Liver (tissue), 9 donors: Measurements from ENCODE around the gene IHH. TPM values are rescaled to one million over a fixed set of nuclear protein-coding genes. Genes with fewer than 3 reads are reported as not detected.

Source experiments
- DNase-seq: peaks from one replicate; pipeline ENCODE4 v3.0.0-alpha.2; 2017; ENCODE audit warnings: low spot score
- H3K27ac ChIP-seq, 2 donors: one replicate each; pipeline ENCODE4 v1.7.0; 2013; ENCODE audit warnings: inconsistent platforms in 2 of 2, low read length in 2 of 2, control low read depth in 1 of 2, low read depth in 1 of 2, mild to moderate bottlenecking in 1 of 2
- H3K27me3 ChIP-seq, 4 donors: one replicate each; pipeline versions ENCODE4 v1.6.1 to v1.7.0; 2013; ENCODE audit warnings: low read length in 3 of 4, inconsistent platforms in 1 of 4, mild to moderate bottlenecking in 1 of 4, moderate library complexity in 1 of 4; ENCODE audit not compliant: control insufficient read depth in 4 of 4, insufficient read depth in 4 of 4
- H3K36me3 ChIP-seq, 4 donors: one replicate each; pipeline versions ENCODE4 v1.6.1 to v1.7.0; 2013; ENCODE audit warnings: low read length in 3 of 4, mild to moderate bottlenecking in 3 of 4, low read depth in 1 of 4, moderate library complexity in 1 of 4; ENCODE audit not compliant: control insufficient read depth in 4 of 4, insufficient read depth in 3 of 4
- H3K4me1 ChIP-seq, 4 donors: one replicate each; pipeline versions ENCODE4 v1.6.1 to v1.7.0; 2013; ENCODE audit warnings: low read length in 3 of 4, mild to moderate bottlenecking in 3 of 4, moderate library complexity in 1 of 4; ENCODE audit not compliant: control insufficient read depth in 4 of 4, insufficient read depth in 4 of 4
- H3K4me3 ChIP-seq, 3 donors: one replicate each; pipeline versions ENCODE4 v1.6.1 to v1.7.0; 2013; ENCODE audit warnings: low read length in 3 of 3, control low read depth in 1 of 3, low read depth in 1 of 3, mild to moderate bottlenecking in 1 of 3
- H3K9ac ChIP-seq, 2 donors: one replicate each; pipeline ENCODE4 v1.7.0; 2013; ENCODE audit warnings: low read length in 2 of 2, mild to moderate bottlenecking in 2 of 2, moderate library complexity in 2 of 2, control low read depth in 1 of 2, low read depth in 1 of 2
- H3K9me3 ChIP-seq, 4 donors: one replicate each; pipeline versions ENCODE4 v1.6.1 to v1.7.0; 2013; ENCODE audit warnings: low read length in 3 of 4; ENCODE audit not compliant: control insufficient read depth in 4 of 4
- EGR1 ChIP-seq, 2 donors: IDR thresholded peaks; 2 replicates each; pipeline ENCODE4 v1.6.1; 2016 to 2018; ENCODE audit warnings: antibody characterized with exemption in 2 of 2, low read depth in 2 of 2
- FOXA1 ChIP-seq: IDR thresholded peaks from 2 replicates; pipeline ENCODE4 v1.6.1; 2016; ENCODE audit warnings: antibody characterized with exemption
- FOXA2 ChIP-seq: IDR thresholded peaks from 2 replicates; pipeline ENCODE4 v1.6.1; 2016; ENCODE audit warnings: antibody characterized with exemption
- GABPA ChIP-seq, 2 donors: IDR thresholded peaks in 1 of 2; conservative IDR thresholded peaks in 1 of 2; 2 replicates each; pipeline ENCODE4 v1.6.1; 2016; ENCODE audit warnings: antibody characterized with exemption in 2 of 2, mild to moderate bottlenecking in 1 of 2, moderate library complexity in 1 of 2
- HNF4G ChIP-seq: IDR thresholded peaks from 2 replicates; pipeline ENCODE4 v1.6.1; 2016; ENCODE audit warnings: antibody characterized with exemption
- JUND ChIP-seq, 2 donors: IDR thresholded peaks; 2 replicates each; pipeline ENCODE4 v1.6.1; 2016; ENCODE audit warnings: antibody characterized with exemption in 2 of 2
- NR2F2 ChIP-seq: IDR thresholded peaks from 2 replicates; pipeline ENCODE4 v1.6.1; 2016; ENCODE audit warnings: antibody characterized with exemption
- RAD21 ChIP-seq, 2 donors: IDR thresholded peaks; 2 replicates each; pipeline ENCODE4 v1.6.1; 2016; ENCODE audit warnings: antibody characterized with exemption in 2 of 2, mild to moderate bottlenecking in 2 of 2
- RXRA ChIP-seq, 2 donors: IDR thresholded peaks; 2 replicates each; pipeline ENCODE4 v1.6.1; 2017 to 2018; ENCODE audit warnings: antibody characterized with exemption in 2 of 2, mild to moderate bottlenecking in 1 of 2
- YY1 ChIP-seq: IDR thresholded peaks from 2 replicates; pipeline ENCODE4 v1.6.1; 2016; ENCODE audit warnings: antibody characterized with exemption, mild to moderate bottlenecking
- WGBS: extraction: QIAGEN DNeasy Blood & Tissue Kit; methylation state at CpG from one replicate; pipeline ENCODE4 v1.1.7; 2013; 5-methylcytosine and 5-hydroxymethylcytosine counted together
- polyA plus RNA-seq, 2 donors: library from polyadenylated mRNA; stranded (reverse) in 1 of 2; unstranded in 1 of 2; fragments of 200-250 nt in 1 of 2; fragments of >200 nt in 1 of 2; fragmentation: Nextera tagmentation in 1 of 2; extraction: Ambion mirVana in 1 of 2; gene quantifications; one replicate each; pipeline versions ENCODE4 v1.2.1 to v1.2.3, GENCODE V29; 2013 to 2015
- total RNA-seq, 2 donors: library from RNA; depleted of rRNA; stranded (reverse); fragments of >200 nt; gene quantifications; one replicate each; pipeline ENCODE4 v1.2.3, GENCODE V29; 2014
- TF ChIP-seq, protein P1 (sequence below): fragments of 150-350 bp; IDR thresholded peaks from 2 replicates; pipeline ENCODE4 v1.5.1; 2017; ENCODE audit warnings: improper control_type of control experiment, low read depth, low read length; ENCODE audit not compliant: missing input control
- TF ChIP-seq, protein P2 (sequence below): IDR thresholded peaks from 2 replicates; pipeline ENCODE4 v1.6.1; 2016; ENCODE audit warnings: antibody characterized with exemption, mild to moderate bottlenecking
- TF ChIP-seq, protein P3 (sequence below): IDR thresholded peaks from 2 replicates; pipeline ENCODE4 v1.6.1; 2016; ENCODE audit warnings: antibody characterized with exemption
- donor health status: healthy.
- donor health status: healthy.
- donor health status: healthy.
- donor health status: healthy.
- donor health status: healthy.

Gene IHH
- total and polyA plus RNA-seq, 4 donors, result 0.51 to 2.4 (median 0.79) TPM

DNA sequence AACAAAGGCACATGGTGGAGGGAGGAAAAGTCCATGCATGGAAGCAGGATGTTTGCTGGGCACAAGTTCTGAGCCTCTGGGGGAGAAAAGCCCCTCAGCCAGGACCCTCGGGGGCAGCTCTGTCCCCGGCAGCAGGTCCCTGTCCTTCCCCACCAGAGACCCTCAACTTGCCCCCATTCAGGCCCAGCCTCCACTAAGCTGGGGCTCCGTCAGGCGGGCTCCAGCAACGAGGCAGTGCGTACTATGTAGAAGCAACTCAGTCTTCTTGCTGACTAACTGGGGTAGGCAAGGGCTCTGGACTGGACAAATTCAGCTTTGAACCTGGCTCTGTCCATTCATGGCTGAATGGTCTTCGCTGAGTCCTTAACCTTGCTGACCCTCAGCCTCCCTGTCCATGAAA lies 42.4 kb downstream of the IHH start (continued):
- no peak for TF ChIP-seq NR2F2

DNA sequence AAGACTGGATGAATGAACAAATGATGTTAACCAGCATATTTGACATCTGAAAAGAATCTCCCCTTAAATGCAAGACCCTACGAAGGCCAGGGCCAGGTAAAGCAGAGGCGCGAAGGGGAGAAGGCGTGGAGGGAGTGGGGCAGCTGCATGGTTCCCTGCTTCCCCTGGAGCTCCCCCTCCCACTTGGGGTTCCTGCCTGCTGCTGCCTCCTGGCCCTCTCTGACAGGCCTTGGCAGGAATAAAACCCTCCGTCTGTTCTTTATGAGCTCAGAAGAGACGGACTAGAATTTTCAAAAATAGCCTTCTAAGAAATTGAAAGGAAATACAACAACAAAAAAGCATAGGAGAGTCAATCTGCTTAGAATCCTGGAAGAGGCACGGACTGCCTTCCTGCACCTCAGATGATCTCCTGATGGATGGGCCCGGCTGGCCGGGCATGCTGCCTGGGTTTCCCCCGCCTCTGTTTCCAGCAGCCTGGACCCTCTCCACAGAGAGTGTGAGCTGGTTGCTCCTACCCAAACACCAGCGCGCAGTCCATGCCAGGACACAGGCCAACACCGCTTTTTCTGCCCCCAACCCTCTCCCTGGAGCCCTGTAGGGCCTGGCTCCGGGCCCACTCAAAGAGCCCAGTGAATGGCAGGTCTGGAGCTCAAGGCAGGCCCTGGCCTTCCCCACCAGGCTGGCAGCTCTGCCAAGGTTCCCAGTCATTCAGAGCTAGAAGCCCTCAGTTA lies 43.4 kb downstream of the IHH start:
- Histone ChIP-seq H3K4me3 (no peak overlapping the region), H3K4me1 (no peaks in the 10 kb centered on the region), H3K27ac (no peak overlapping the region), H3K36me3 (no peaks in the 10 kb centered on the region), H3K9me3 (no peaks in the 10 kb centered on the region), H3K9ac (no peak overlapping the region), H3K27me3 (no peaks in the 10 kb centered on the region)
- DNase-seq, result no peak
- TF ChIP-seq FOXA1 (no peak), FOXA2 (no peak), RXRA (IDR thresholded peaks at IDR 0.05) (no peak), EGR1 (IDR thresholded peaks at IDR 0.05; ENCODE audit: low read depth in 2 of 2) (no peak)
- TF ChIP-seq, protein P1, sequence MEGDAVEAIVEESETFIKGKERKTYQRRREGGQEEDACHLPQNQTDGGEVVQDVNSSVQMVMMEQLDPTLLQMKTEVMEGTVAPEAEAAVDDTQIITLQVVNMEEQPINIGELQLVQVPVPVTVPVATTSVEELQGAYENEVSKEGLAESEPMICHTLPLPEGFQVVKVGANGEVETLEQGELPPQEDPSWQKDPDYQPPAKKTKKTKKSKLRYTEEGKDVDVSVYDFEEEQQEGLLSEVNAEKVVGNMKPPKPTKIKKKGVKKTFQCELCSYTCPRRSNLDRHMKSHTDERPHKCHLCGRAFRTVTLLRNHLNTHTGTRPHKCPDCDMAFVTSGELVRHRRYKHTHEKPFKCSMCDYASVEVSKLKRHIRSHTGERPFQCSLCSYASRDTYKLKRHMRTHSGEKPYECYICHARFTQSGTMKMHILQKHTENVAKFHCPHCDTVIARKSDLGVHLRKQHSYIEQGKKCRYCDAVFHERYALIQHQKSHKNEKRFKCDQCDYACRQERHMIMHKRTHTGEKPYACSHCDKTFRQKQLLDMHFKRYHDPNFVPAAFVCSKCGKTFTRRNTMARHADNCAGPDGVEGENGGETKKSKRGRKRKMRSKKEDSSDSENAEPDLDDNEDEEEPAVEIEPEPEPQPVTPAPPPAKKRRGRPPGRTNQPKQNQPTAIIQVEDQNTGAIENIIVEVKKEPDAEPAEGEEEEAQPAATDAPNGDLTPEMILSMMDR, result no peak
- TF ChIP-seq, protein P2, sequence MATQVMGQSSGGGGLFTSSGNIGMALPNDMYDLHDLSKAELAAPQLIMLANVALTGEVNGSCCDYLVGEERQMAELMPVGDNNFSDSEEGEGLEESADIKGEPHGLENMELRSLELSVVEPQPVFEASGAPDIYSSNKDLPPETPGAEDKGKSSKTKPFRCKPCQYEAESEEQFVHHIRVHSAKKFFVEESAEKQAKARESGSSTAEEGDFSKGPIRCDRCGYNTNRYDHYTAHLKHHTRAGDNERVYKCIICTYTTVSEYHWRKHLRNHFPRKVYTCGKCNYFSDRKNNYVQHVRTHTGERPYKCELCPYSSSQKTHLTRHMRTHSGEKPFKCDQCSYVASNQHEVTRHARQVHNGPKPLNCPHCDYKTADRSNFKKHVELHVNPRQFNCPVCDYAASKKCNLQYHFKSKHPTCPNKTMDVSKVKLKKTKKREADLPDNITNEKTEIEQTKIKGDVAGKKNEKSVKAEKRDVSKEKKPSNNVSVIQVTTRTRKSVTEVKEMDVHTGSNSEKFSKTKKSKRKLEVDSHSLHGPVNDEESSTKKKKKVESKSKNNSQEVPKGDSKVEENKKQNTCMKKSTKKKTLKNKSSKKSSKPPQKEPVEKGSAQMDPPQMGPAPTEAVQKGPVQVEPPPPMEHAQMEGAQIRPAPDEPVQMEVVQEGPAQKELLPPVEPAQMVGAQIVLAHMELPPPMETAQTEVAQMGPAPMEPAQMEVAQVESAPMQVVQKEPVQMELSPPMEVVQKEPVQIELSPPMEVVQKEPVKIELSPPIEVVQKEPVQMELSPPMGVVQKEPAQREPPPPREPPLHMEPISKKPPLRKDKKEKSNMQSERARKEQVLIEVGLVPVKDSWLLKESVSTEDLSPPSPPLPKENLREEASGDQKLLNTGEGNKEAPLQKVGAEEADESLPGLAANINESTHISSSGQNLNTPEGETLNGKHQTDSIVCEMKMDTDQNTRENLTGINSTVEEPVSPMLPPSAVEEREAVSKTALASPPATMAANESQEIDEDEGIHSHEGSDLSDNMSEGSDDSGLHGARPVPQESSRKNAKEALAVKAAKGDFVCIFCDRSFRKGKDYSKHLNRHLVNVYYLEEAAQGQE, result no peak
- WGBS, result 82% methylated on average over 14 of the region's 14 CpGs

DNA sequence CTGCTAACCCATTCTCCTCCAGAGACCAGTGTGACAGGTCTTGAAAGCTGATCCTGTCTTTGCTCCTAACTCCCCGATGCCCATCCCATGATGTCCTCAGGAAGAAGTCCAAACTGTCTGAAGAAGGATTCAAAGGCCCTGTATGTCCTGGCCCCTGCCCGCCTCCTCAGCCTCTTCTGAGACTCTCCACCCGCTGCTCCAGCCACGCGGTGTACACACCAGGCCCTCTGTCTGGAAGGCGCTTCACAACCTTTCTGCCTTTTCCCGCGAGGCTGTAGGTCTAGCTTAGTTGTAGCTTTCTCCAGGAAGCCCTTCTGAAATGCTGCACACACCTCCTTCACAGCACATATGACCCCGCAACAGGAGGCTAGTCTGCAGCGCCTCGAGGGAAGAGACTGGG lies 44.0 kb downstream of the IHH start:
- Histone ChIP-seq H3K4me1 (no peaks in the 10 kb centered on the region), H3K27ac (no peak overlapping the region), H3K9me3 (no peaks in the 10 kb centered on the region), H3K4me3 (no peak overlapping the region), H3K27me3 (no peaks in the 10 kb centered on the region), H3K36me3 (no peaks in the 10 kb centered on the region), H3K9ac (no peak overlapping the region)
- DNase-seq, result no peak
- TF ChIP-seq FOXA1 (no peak), GABPA (IDR thresholded peaks at IDR 0.05 in 1 of 2, conservative IDR thresholded peaks at IDR 0.05 in 1 of 2) (no peak), RXRA (IDR thresholded peaks at IDR 0.05) (no peak)
- TF ChIP-seq, protein P3, sequence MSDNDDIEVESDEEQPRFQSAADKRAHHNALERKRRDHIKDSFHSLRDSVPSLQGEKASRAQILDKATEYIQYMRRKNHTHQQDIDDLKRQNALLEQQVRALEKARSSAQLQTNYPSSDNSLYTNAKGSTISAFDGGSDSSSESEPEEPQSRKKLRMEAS, result no peak
- 94% methylated on average over 11 of the region's 11 CpGs for WGBS

DNA sequence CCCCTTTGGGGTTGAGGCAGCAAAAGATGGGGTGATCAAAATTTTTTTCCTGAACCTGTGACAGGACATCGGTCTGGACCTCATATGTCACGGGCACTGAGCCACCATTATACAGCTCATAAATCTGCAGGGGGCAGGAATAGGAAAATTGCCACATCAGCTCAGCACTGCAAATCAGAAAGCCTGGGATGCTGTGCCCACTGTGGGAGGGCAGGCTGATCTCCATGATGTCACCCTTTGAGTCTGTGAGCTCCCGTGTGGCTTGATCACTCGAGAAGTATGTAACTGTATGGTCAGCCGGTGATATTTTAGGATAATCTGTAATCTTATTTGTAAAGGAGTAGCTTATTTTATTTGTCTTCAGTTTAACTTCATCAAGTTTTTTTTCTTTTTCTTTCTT lies 49.8 kb downstream of the IHH start:
- TF ChIP-seq, protein P1, result no peak
- no peak for TF ChIP-seq FOXA1
- TF ChIP-seq YY1, result no peak
- TF ChIP-seq JUND (IDR thresholded peaks at IDR 0.05), result no peak
- TF ChIP-seq NR2F2, result no peak
- no peak for TF ChIP-seq EGR1 (IDR thresholded peaks at IDR 0.05; ENCODE audit: low read depth in 2 of 2)
- TF ChIP-seq GABPA (IDR thresholded peaks at IDR 0.05 in 1 of 2, conservative IDR thresholded peaks at IDR 0.05 in 1 of 2), result no peak
- no peak for TF ChIP-seq RAD21 (IDR thresholded peaks at IDR 0.05)
- TF ChIP-seq HNF4G, result no peak
- DNase-seq, result no peak
- no peaks in the 10 kb centered on the region for H3K27me3 ChIP-seq
- WGBS, result 90% methylated on average over 5 of the region's 5 CpGs
- H3K9me3 ChIP-seq, result no peaks in the 10 kb centered on the region
- no peak overlapping the region for H3K27ac ChIP-seq
- no peak overlapping the region for H3K9ac ChIP-seq
- no peaks in the 10 kb centered on the region for H3K4me1 ChIP-seq
- no peak overlapping the region for H3K4me3 ChIP-seq
- H3K36me3 ChIP-seq, result no peaks in the 10 kb centered on the region
